Measurements from ENCODE around the gene ETS2.

Gene ETS2

GRCh38 chr21:38775733-38776132 is 30.0 kb upstream of the ETS2 start:
- DNase-seq (ENCODE audit: low read depth) = no peak
- H3K4me3 ChIP-seq (ENCODE audit: low read depth, low read length) = no peak overlapping the region

DNA sequence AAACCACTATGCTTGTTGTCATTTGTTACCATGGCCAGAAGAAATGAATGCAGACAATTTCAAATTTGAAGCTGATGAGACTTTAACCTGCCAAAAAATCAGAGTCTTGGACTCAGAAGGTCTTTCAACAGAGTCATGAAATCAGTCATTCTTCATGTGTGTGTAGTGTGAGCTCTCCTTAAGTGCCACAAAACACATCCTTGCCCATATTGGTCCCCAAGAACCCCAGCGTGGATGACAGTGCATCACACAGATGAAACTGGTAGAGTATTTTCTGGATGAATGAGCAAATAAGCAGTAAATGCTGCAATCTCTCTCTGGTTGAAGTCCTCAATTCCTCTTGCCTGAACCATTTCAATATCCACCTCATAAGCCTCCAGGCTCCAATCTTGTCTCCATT is 28.7 kb upstream of the ETS2 start:
- no peak for DNase-seq (ENCODE audit: low read depth)

DNA sequence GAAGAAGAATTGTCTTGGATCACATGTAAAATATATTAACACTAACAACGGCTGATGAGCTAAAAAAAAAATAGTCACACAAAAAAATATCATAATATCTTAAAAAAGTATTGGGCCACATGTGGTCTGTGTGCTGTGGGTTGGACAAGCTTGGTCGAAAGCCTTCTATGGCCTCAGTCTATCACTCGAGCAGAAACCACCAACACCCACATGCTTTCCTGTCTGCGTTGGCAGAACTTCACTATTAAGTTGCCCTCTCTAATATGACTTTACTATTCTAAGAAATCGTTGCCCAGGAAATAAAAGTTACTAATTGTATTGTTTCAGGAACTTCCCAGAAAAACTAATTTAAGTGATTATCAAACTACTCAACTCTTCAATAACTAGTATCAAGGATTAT is 28.2 kb upstream of the ETS2 start:
- no peak overlapping the region for H3K4me3 ChIP-seq (ENCODE audit: low read depth, low read length)
- DNase-seq (ENCODE audit: low read depth) = no peak

More for the DNA sequence above, 28.7 kb upstream of the ETS2 start:
- H3K4me3 ChIP-seq (ENCODE audit: low read depth, low read length) = no peak overlapping the region

DNA sequence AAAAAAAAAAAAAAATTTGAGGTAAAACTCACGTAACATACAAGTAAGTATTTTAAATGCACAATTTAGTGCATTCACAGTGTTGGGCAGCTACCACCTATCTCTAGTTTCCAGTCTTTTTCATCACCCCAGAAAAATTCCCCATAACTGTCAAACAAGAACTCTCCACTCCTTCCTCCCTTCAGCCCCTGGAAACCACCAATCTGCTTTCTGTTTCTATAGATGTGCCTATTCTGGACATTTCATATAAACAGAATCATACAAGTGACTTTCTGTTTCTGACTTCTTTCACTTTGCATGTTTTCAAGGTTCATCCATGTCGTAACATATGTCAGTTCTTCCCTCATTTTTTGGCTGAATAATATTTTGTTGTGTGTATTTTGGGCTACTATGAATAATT is 24.9 kb upstream of the ETS2 start:
- no peak overlapping the region for H3K4me3 ChIP-seq (ENCODE audit: low read depth, low read length)
- no peak for DNase-seq (ENCODE audit: low read depth)

DNA sequence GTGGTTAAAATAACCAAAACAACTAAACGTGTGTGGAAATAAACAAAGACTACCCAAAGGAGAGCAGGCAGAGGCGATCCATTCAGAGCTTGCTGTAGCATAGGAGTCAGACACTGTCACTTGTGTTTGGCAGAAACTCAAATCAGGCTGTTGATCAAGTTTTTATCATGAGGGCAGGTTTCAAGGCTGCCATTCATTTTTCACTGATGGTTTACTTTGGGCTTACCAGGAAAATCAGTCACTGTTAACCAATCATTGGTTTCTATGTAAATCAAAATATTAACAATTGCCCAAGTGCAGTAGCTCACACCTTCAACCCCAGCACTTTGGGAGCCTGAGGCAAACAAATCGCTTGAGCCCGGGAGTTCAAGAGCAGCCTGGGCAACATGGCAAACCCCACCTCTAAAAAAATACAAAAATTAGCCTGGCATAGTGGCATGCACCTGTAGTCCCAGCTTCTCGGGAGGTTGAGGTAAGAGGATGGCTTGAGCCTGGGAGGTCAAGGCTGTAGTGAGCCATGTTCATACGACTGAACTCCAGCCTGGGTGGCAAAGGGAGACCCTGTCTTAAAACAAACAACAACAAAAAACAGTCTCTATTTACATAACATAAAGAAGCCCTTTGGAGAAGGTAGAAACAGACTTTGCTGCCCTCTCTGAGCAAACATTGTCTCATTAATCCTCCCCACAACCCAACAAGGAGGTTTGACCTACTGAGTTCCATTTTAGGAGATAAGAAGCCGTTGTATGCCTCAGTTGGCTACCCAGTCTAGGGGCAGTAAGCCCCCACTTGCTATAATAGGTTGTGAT is 21.1 kb upstream of the ETS2 start:
- H3K4me3 ChIP-seq (ENCODE audit: low read depth, low read length) = no peak overlapping the region
- DNase-seq (ENCODE audit: low read depth) = no peak

DNA sequence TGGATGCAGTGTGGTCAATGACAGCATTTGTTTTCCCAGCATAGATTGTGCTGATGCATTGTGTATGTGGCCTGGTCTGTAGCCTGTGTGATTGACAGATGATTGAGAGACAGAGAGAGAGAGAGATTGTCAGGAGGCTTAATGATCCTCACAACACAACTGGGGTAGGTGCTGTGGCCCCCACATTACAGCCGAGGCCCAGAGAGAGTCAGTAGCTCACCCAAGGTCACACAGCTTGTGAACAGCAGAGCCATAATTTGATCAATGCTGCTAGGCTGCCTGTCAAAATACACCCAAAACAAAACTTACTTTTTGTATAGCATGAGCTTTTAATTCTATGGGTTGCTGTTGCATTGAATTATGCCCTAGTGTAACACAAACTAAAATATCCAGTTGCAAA is 20.2 kb upstream of the ETS2 start:
- H3K4me3 ChIP-seq (ENCODE audit: low read depth, low read length) = no peak overlapping the region
- DNase-seq (ENCODE audit: low read depth) = no peak

DNA sequence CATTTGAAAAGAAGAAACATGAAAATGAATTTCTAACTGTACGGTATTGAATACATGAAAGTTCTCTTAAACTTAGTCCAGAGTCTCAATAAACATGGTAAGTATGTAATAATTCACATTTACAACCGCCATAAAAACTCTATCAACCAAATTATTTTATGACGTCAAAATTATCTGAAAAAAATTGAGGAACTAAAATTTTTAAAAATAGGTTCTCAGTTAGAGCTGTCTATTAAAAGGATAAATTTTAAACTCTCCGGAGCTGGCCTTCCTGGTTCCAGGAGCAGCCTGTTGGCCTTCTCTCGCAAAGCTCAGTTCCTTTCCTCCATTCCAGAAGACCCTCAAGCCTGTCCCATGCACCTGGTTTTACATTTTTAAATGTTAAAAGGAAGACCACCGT is 18.7 kb upstream of the ETS2 start:
- no peak for DNase-seq (ENCODE audit: low read depth)
- no peak overlapping the region for H3K4me3 ChIP-seq (ENCODE audit: low read depth, low read length)

GRCh38 chr21:38787461-38788274 is 18.1 kb upstream of the ETS2 start:
- H3K4me3 ChIP-seq (ENCODE audit: low read depth, low read length) = no peak overlapping the region
- peak; percentile 60 for DNase-seq (ENCODE audit: low read depth)

DNA sequence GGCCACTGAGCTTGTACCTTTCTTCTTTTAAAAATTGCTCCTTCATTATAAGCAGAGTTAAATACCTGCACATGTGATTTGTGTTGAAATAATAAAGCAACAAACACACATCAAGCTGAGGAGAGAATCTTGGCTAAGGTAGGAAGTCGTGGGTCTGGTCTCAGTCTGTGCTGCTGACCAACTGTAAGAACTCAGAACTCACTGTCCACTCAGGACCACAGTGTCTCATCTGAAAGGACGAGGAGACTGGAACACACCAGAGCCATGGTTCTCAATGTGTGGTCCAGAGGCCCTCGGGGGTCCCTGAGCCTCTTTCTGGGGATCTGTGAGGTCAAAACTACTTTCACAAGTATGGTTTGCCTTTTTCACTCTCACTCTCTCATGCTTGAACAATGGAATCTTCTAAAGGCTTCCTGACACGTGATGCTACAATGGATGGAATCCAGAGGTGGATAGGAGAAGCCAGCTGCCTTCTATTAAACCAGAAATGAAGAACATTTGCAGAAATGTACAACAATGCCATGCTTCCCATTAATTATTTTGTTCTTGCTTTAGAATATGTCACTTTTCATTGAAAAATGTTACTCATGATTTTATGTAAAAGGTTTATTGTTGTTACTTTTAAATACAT is 17.3 kb upstream of the ETS2 start:
- no peak for DNase-seq (ENCODE audit: low read depth)
- H3K4me3 ChIP-seq (ENCODE audit: low read depth, low read length) = no peak overlapping the region

DNA sequence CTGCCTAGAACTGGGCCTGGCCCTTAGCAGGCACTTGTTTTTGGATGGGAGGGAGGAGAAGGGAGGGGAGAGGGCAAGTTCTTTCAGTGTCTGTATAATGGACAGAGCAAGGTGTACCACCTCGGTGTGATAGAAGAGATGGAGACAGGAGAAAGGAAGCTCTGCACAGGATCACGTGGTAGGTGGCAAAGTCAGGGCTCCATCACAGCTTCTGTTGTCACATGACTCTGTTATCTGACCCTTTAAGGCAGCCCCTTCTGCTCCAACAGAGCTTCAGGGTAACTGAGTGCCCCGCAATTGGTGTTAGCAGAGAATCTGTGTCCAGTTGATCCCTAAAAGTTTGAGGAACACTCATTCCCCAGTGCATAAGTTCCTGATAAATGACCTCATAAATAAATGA is 16.5 kb upstream of the ETS2 start:
- no peak for DNase-seq (ENCODE audit: low read depth)

DNA sequence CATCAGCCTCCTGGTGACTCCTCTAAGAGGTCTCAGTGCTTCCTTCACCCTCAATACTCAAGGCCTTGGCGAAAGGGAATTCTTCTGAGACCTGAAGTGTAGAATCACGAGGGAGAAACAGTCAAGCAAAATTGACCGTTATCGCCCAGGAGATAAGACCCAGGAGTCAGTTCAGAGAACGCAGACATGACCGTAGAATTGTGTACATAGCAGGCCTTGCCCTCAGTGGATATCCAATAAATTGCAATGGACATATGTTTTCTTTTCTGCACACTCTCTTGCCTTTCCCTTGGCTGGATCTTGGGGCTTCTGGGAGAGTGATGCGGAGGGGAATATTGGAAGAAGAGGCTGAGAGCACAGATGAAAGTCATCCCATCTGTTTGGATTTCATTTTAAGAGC is 15.7 kb upstream of the ETS2 start:
- no peak for DNase-seq (ENCODE audit: low read depth)
- H3K4me3 ChIP-seq (ENCODE audit: low read depth, low read length) = no peak overlapping the region

More for the DNA sequence above, 16.5 kb upstream of the ETS2 start:
- H3K4me3 ChIP-seq (ENCODE audit: low read depth, low read length) = no peak overlapping the region

DNA sequence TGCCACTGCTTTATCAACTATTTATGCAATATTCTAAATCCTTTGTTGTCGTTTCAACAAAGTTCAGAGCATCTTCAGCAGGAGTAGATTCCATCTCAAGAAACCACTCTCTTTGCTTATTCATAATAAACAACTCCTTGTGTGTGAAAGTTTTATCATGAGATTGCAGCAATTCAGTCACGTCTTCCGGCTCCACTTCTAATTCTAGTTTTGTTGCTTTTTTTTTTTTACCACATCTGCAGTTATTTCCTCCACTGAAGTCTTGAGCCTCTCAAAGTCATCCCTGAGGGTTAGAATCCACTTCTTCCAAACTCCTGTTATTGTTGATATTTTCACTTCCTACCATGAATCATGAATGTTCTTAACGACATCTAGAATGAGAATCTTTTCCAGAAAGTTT is 14.8 kb upstream of the ETS2 start:
- DNase-seq (ENCODE audit: low read depth) = no peak
- H3K4me3 ChIP-seq (ENCODE audit: low read depth, low read length) = no peak overlapping the region

GRCh38 chr21:38792676-38793459 is 12.9 kb upstream of the ETS2 start:
- H3K4me3 ChIP-seq (ENCODE audit: low read depth, low read length) = no peak overlapping the region
- no peak for DNase-seq (ENCODE audit: low read depth)

- no peak for DNase-seq (ENCODE audit: low read depth)
- no peak overlapping the region for H3K4me3 ChIP-seq (ENCODE audit: low read depth, low read length)
These were observed 11.6 kb upstream of the ETS2 start for GRCh38 chr21:38793926-38794713.

DNA sequence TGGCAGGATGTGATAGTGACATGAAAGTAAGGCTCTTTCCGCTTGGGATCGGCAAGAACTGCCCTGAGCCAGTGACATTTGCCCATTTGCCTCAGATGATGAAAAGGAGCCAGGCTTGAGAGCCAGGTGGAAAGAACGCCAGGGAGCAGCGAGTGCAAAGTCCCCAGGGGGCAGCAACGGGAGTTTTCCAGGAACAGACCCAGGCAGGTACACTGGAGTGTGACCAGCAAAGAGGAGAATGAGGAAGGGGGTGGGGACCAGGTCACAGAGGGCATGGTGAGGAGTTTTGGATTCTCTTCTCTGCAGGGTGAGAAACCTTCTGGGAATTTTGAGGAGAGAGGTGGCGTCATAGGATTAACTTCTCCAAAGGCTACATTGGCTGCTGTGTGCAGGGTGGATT is 10.8 kb upstream of the ETS2 start:
- no peak for DNase-seq (ENCODE audit: low read depth)

GRCh38 chr21:38795475-38795874 is 10.3 kb upstream of the ETS2 start:
- H3K4me3 ChIP-seq (ENCODE audit: low read depth, low read length) = no peak overlapping the region
- DNase-seq (ENCODE audit: low read depth) = no peak

More for the DNA sequence above, 10.8 kb upstream of the ETS2 start:
- no peak overlapping the region for H3K4me3 ChIP-seq (ENCODE audit: low read depth, low read length)

- no peak overlapping the region for H3K4me3 ChIP-seq (ENCODE audit: low read depth, low read length)
- no peak for DNase-seq (ENCODE audit: low read depth)
These were observed 9.3 kb upstream of the ETS2 start for GRCh38 chr21:38796424-38796823.

GRCh38 chr21:38797470-38797869 is 8.3 kb upstream of the ETS2 start:
- H3K4me3 ChIP-seq (ENCODE audit: low read depth, low read length) = no peak overlapping the region
- no peak for DNase-seq (ENCODE audit: low read depth)

- H3K4me3 ChIP-seq (ENCODE audit: low read depth, low read length) = no peak overlapping the region
- DNase-seq (ENCODE audit: low read depth) = no peak
These were observed 7.6 kb upstream of the ETS2 start for GRCh38 chr21:38798081-38798480.
